Measurements from ENCODE around the gene NTRK3. TPM values are rescaled to one million over a fixed set of nuclear protein-coding genes. Genes with fewer than 3 reads are reported as not detected.

NTRK3 gene
- total RNA-seq, 3 donors from 2014 or later (not counting 1 experiment from before 2014, with no cell fraction given) = not detected

DNA sequence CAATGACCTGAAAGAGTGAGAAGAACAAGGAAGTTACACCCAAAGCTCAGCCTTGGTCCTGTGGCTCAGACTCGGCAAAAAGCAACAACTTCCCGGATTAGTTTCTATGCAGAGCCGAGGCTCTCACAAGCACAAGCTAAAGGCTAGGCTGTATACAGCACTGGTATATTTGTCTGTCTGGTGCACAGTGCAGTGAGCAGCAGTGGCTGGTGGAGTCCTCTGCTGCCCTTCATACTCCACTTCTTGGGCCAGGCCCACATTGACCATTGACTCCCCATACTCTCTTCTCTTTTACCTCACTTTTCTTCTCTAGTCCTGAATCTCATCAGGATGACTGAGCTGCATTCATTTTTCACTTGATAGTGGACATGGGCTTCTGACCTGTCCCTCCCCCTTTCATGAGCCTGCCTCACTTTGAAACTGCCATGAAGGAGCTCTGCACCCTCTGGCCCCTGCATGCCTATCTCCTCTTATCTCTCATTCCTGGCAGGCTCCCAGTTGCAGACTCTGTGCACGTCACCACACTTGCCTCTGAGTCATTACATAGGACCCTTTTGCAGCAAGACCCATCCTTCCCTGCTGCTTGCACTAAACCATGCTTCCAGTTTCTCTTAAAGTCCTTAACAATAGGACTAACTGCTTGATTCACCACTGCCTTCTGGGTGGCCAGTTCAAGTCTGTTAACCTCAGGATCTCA, 379.3 kb downstream of the NTRK3 start:
- H3K27ac ChIP-seq (ENCODE audit: low read length) = no peak overlapping the region
- no peaks in the 10 kb centered on the region for H3K4me1 Mint-ChIP-seq

DNA sequence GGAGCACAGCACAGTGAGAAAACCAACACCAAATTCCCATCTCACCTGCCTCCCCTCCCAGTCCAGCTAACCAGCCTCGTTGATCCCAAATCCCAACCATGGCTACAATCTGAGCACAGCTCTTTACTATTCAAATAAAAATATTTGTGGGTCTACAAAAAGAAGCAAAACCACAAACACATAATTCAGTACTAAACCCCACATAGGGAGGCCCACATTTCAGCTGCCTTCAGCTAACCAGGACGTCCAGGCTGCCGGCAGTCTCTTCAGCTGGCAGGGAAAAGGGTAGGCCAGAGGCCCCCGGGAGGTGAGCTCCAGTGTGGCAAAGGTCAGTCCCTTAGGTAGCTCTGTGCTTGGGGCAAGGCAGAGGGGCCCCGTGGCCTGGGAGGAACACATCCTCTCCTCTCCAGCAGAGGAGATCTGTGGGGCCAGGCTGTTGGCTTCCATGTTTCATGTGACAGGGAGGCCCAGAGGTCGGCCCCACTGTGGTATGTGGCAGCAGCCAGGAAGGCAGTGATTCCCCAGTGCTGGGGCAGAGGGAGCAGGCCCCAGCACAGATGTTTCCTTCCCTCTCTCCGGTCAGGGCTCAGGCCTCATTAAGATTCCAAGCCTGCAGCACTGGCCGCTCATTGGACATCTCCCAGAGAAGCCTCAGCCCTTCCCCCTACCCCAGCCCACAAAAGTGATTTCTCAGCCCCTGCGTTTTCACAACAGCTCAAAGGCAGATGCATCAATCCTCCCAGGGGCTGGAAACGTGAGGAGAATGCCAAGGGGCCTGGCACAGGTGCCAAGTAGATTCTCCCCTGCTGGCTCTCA, 381.4 kb downstream of the NTRK3 start:
- H3K27ac Mint-ChIP-seq = no peak overlapping the region
- no peaks in the 10 kb centered on the region for H3K27me3 ChIP-seq (ENCODE audit: control insufficient read depth, insufficient read depth, low read length)
- ATAC-seq (no peak), DNase-seq (no peak)
- intact Hi-C loops (cut with micrococcal nuclease) = no loop called here
- no peak overlapping the region for H3K4me3 Mint-ChIP-seq
- 17% methylated on average over 10 of the region's 10 CpGs for WGBS (ENCODE audit: insufficient coverage)
- H3K36me3 ChIP-seq (ENCODE audit: control insufficient read depth, insufficient read depth, low read length) = no peaks in the 10 kb centered on the region
- no peak overlapping the region for H3K4me3 ChIP-seq (ENCODE audit: low read length)
- TF ChIP-seq, protein P1, sequence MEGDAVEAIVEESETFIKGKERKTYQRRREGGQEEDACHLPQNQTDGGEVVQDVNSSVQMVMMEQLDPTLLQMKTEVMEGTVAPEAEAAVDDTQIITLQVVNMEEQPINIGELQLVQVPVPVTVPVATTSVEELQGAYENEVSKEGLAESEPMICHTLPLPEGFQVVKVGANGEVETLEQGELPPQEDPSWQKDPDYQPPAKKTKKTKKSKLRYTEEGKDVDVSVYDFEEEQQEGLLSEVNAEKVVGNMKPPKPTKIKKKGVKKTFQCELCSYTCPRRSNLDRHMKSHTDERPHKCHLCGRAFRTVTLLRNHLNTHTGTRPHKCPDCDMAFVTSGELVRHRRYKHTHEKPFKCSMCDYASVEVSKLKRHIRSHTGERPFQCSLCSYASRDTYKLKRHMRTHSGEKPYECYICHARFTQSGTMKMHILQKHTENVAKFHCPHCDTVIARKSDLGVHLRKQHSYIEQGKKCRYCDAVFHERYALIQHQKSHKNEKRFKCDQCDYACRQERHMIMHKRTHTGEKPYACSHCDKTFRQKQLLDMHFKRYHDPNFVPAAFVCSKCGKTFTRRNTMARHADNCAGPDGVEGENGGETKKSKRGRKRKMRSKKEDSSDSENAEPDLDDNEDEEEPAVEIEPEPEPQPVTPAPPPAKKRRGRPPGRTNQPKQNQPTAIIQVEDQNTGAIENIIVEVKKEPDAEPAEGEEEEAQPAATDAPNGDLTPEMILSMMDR (IDR thresholded peaks at IDR 0.05) = no peak
- H3K27me3 Mint-ChIP-seq (ENCODE audit: low read depth in 2 of 2) = no peaks in the 10 kb centered on the region
- no peaks in the 10 kb centered on the region for H3K4me1 ChIP-seq (ENCODE audit: control insufficient read depth, insufficient read depth, low read length)
- H3K9me3 Mint-ChIP-seq = no peaks in the 10 kb centered on the region
- no peaks in the 10 kb centered on the region for H3K9me3 ChIP-seq (ENCODE audit: control insufficient read depth, insufficient read depth, low read length)
- no peaks in the 10 kb centered on the region for H3K4me1 Mint-ChIP-seq
- no peak overlapping the region for H3K27ac ChIP-seq (ENCODE audit: low read length)
- H3K36me3 Mint-ChIP-seq = no peaks in the 10 kb centered on the region

More for the DNA sequence above, 379.3 kb downstream of the NTRK3 start:
- DNase-seq = no peak
- Histone ChIP-seq H3K36me3 (ENCODE audit: control insufficient read depth, insufficient read depth, low read length) (no peaks in the 10 kb centered on the region), H3K9me3 (ENCODE audit: control insufficient read depth, insufficient read depth, low read length) (no peaks in the 10 kb centered on the region), H3K27me3 (ENCODE audit: control insufficient read depth, insufficient read depth, low read length) (no peaks in the 10 kb centered on the region), H3K4me3 (ENCODE audit: low read length) (no peak overlapping the region), H3K4me1 (ENCODE audit: control insufficient read depth, insufficient read depth, low read length) (no peaks in the 10 kb centered on the region)
- Mint-ChIP-seq H3K27ac (no peak overlapping the region), H3K27me3 (ENCODE audit: low read depth in 2 of 2) (no peaks in the 10 kb centered on the region), H3K36me3 (no peaks in the 10 kb centered on the region), H3K9me3 (no peaks in the 10 kb centered on the region), H3K4me3 (no peak overlapping the region)
- ATAC-seq = no peak
- intact Hi-C loops (cut with micrococcal nuclease) = no loop called here
- TF ChIP-seq, protein P1 (IDR thresholded peaks at IDR 0.05) = no peak
- 92% methylated on average over 4 of the region's 4 CpGs for WGBS (ENCODE audit: insufficient coverage)

DNA sequence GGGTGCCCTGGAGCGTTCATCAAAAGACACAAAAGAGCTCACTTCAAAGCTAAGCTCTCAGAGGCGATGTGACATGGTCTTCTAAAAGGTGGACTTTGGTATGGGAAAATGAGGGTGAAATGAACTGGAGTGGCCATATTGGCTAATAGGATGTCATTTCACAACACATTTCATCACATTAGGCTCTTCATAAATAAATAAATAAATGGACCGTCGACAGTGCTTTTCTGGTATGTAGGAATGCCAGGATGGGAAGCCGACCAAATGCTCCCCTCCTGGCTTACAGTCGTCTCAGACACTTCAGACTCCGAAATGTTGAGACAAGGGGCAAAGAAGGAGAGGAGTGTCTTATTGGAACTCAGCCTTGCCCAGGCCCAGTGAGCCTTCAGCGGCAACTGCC, 383.0 kb downstream of the NTRK3 start:
- Histone ChIP-seq H3K27ac (ENCODE audit: low read length) (no peak overlapping the region), H3K4me1 (ENCODE audit: control insufficient read depth, insufficient read depth, low read length) (no peaks in the 10 kb centered on the region), H3K9me3 (ENCODE audit: control insufficient read depth, insufficient read depth, low read length) (no peaks in the 10 kb centered on the region), H3K27me3 (ENCODE audit: control insufficient read depth, insufficient read depth, low read length) (no peaks in the 10 kb centered on the region), H3K36me3 (ENCODE audit: control insufficient read depth, insufficient read depth, low read length) (no peaks in the 10 kb centered on the region), H3K4me3 (ENCODE audit: low read length) (no peak overlapping the region)
- H3K27ac Mint-ChIP-seq = no peak overlapping the region
- DNase-seq (no peak), ATAC-seq (no peak)
- TF ChIP-seq, protein P1 (IDR thresholded peaks at IDR 0.05) = no peak
- H3K36me3 Mint-ChIP-seq = no peaks in the 10 kb centered on the region
- H3K27me3 Mint-ChIP-seq (ENCODE audit: low read depth in 2 of 2) = no peaks in the 10 kb centered on the region
- WGBS (ENCODE audit: insufficient coverage) = 95% methylated on average over 8 of the region's 8 CpGs
- intact Hi-C loops (cut with micrococcal nuclease) = no loop called here
- no peaks in the 10 kb centered on the region for H3K9me3 Mint-ChIP-seq
- no peaks in the 10 kb centered on the region for H3K4me1 Mint-ChIP-seq
- H3K4me3 Mint-ChIP-seq = no peak overlapping the region
